ENCODE measurements around the gene PHF3. TPM values are rescaled to one million over a fixed set of nuclear protein-coding genes. Genes with fewer than 3 reads are reported as not detected.

The PHF3 gene, protein sequence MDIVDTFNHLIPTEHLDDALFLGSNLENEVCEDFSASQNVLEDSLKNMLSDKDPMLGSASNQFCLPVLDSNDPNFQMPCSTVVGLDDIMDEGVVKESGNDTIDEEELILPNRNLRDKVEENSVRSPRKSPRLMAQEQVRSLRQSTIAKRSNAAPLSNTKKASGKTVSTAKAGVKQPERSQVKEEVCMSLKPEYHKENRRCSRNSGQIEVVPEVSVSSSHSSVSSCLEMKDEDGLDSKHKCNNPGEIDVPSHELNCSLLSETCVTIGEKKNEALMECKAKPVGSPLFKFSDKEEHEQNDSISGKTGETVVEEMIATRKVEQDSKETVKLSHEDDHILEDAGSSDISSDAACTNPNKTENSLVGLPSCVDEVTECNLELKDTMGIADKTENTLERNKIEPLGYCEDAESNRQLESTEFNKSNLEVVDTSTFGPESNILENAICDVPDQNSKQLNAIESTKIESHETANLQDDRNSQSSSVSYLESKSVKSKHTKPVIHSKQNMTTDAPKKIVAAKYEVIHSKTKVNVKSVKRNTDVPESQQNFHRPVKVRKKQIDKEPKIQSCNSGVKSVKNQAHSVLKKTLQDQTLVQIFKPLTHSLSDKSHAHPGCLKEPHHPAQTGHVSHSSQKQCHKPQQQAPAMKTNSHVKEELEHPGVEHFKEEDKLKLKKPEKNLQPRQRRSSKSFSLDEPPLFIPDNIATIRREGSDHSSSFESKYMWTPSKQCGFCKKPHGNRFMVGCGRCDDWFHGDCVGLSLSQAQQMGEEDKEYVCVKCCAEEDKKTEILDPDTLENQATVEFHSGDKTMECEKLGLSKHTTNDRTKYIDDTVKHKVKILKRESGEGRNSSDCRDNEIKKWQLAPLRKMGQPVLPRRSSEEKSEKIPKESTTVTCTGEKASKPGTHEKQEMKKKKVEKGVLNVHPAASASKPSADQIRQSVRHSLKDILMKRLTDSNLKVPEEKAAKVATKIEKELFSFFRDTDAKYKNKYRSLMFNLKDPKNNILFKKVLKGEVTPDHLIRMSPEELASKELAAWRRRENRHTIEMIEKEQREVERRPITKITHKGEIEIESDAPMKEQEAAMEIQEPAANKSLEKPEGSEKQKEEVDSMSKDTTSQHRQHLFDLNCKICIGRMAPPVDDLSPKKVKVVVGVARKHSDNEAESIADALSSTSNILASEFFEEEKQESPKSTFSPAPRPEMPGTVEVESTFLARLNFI (N-terminal part only)
- 100 to 1,000 TPM in 2 of 5 donors, 10 to 100 TPM in 3; 52.5 to 101 (median 67.4) TPM for total RNA-seq
- 10 to 100 TPM in 1 of 3 donors, 1 to 10 TPM in 2; 6.8 to 16.2 (median 8.3) TPM for polyA plus RNA-seq
- long read RNA-seq, donor 1 = 0 reads
- long read RNA-seq, donor 2, partial matches to known transcripts = 25 of 26 reads
- long read RNA-seq, donor 2, other reads (novel, unspliced or antisense) = 0 of 26 reads
- long read RNA-seq, donor 3, partial matches to known transcripts = 11 of 11 reads
- long read RNA-seq, donor 3, other reads (novel, unspliced or antisense) = 0 of 11 reads
- long read RNA-seq, donor 4 = 0 reads
- long read RNA-seq, donor 5, partial matches to known transcripts = 17 of 17 reads
- long read RNA-seq, donor 5, other reads (novel, unspliced or antisense) = 0 of 17 reads
- long read RNA-seq, donor 6, partial matches to known transcripts = 27 of 27 reads
- long read RNA-seq, donor 6, other reads (novel, unspliced or antisense) = 0 of 27 reads
- long read RNA-seq, donor 7, partial matches to known transcripts = 5 of 5 reads
- long read RNA-seq, donor 7, other reads (novel, unspliced or antisense) = 0 of 5 reads
- long read RNA-seq, donor 8, partial matches to known transcripts = 5 of 6 reads
- long read RNA-seq, donor 8, other reads (novel, unspliced or antisense) = 0 of 6 reads
- long read RNA-seq, donor 9, partial matches to known transcripts = 27 of 27 reads
- long read RNA-seq, donor 9, other reads (novel, unspliced or antisense) = 0 of 27 reads
- long read RNA-seq, donor 10 = 0 reads

DNA sequence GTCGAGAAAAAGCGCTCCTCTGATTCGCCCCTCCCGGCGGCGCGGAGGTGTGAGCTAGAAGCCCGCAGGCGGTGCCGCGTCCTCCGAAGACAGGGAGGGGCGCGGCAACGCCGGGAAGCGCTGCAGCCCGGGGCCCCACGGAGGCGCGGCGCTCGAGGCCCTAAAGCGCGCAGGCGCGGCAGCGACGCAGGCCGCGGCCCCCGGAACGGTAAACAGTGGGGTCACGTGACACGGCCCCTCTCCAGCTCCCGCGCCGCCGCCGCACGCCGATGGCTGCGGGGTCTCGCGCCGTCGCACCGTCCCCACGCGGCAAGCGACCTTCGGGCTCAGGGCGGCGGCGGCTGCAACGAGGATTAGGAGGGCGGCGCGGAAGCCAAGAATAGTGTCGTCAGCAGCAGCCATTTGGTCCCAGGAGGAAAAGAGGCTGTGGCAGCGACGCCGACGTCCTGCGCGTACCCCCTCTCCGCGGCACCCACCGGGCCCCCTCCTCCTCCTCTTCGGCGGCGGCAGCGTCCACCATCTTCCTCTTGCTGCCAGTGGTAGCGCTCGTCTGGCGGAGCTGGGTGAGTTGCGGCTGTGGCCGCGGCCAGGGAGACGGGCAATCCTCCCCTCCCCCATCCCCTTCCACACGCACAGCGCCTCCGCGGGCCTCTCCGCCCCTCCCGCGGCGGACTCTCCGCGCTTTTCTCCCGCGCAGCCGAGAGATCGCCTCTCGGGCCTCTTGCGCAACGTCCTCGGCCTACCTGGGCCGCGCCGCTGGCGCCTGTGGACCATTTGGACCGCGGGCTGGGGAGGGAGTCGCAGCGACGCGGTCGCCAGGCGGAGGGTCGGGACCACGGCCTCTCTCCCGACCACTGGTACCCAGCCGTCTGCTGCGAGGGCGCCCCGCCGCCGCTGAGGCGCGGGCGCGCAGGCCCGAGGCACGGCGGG, at the start of gene PHF3:
Gene PHF3, plus strand, starts transcription at position 215 of the 930 bp plus-strand sequence. CDS start 10,750 bp downstream, outside the sequence.
- WGBS, 5 donors = 0 to 1% (median 0%) methylated on average over 17 to 126 of the region's 126 CpGs
- H3K9me3 ChIP-seq = no peaks in the 10 kb centered on the region
- peak within 1 kb of the TSS; percentile 80 to 89 (median 84) for H3K4me3 ChIP-seq
- peak; percentile 92 to 98 for DNase-seq
- no peaks in the 10 kb centered on the region for H3K36me3 ChIP-seq
- H3K27ac ChIP-seq = peak within 1 kb of the TSS; percentile 92 to 98 (median 95)
- H3K4me1 ChIP-seq = peaks cover 31 to 50% (median 40%) of the 10 kb centered on the region in 4 donors
- intact Hi-C loops (cut with DNase I; ENCODE audit: low total_unique reads) = no loop called here
- H3K27me3 ChIP-seq = no peaks in the 10 kb centered on the region
- TF ChIP-seq EP300 (IDR thresholded peaks at IDR 0.05) (no peak), POLR2AphosphoS5 (IDR thresholded peaks at IDR 0.05) (peak; percentile 39 to 56 (median 42))

DNA sequence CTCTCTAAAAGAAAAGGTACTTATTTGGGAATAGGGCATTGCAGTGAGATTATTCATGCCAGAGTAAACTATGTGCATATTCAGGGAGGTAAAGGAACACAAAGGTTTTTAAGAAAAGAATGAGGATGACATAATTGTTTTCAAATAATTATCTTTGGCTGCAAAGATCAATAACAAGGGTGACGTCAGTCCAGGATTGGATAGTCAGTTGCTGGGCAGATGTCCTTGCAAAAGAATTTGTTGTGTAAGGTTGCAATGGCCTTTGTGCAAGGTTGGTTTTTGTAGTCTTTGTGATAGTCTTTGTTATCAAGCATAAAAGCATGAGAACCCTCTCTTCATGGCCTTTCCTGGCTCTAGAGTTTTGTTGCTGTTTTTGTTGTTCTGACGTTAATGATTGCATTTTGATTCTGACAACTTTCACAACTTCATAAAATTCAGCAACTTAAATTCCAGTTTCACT, 45.6 kb upstream of the PHF3 start:
- Histone ChIP-seq H3K4me3 (no peak overlapping the region), H3K36me3 (no peaks in the 10 kb centered on the region), H3K9me3 (no peaks in the 10 kb centered on the region), H3K4me1 (no peaks in the 10 kb centered on the region), H3K27ac (no peak overlapping the region), H3K27me3 (no peaks in the 10 kb centered on the region)
- DNase-seq = no peak
- intact Hi-C loops (cut with DNase I; ENCODE audit: low total_unique reads) = no loop called here
- TF ChIP-seq POLR2AphosphoS5 (IDR thresholded peaks at IDR 0.05) (no peak), POLR2A (IDR thresholded peaks at IDR 0.05) (no peak), EP300 (IDR thresholded peaks at IDR 0.05) (no peak)
- TF ChIP-seq, protein P1, sequence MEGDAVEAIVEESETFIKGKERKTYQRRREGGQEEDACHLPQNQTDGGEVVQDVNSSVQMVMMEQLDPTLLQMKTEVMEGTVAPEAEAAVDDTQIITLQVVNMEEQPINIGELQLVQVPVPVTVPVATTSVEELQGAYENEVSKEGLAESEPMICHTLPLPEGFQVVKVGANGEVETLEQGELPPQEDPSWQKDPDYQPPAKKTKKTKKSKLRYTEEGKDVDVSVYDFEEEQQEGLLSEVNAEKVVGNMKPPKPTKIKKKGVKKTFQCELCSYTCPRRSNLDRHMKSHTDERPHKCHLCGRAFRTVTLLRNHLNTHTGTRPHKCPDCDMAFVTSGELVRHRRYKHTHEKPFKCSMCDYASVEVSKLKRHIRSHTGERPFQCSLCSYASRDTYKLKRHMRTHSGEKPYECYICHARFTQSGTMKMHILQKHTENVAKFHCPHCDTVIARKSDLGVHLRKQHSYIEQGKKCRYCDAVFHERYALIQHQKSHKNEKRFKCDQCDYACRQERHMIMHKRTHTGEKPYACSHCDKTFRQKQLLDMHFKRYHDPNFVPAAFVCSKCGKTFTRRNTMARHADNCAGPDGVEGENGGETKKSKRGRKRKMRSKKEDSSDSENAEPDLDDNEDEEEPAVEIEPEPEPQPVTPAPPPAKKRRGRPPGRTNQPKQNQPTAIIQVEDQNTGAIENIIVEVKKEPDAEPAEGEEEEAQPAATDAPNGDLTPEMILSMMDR (IDR thresholded peaks at IDR 0.05) = no peak
- 70 to 83% (median 77%) methylated on average over 2 of the region's 2 CpGs for WGBS, 5 donors

DNA sequence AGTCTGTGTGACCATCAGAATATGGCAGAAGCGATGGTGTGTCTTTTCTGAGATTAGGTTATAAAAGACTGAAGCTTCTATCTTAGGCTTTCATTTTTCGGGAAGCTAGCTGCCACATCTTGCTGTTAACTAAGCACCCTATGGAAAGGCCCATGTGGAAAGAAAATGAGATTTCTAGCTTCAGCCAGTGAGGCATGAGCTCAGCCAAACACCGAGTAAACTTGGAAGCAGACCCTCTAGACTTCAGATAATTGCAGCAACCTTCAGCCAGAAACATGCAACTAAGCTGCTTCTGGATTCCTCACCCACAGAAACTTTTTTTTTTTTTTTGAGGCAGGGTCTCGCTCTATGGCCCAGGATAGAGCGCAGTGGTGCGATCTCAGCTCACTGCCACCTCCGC, 42.7 kb upstream of the PHF3 start:
- Histone ChIP-seq H3K9me3 (no peaks in the 10 kb centered on the region), H3K36me3 (no peaks in the 10 kb centered on the region), H3K27me3 (no peaks in the 10 kb centered on the region), H3K4me1 (peaks cover 0 to 5% (median 2%) of the 10 kb centered on the region in 4 donors), H3K27ac (no peak overlapping the region), H3K4me3 (no peak overlapping the region)
- WGBS, 5 donors = 86 to 95% (median 95%) methylated on average over 7 of the region's 7 CpGs
- intact Hi-C loops (cut with DNase I; ENCODE audit: low total_unique reads) = no loop called here
- DNase-seq = no peak
- TF ChIP-seq POLR2AphosphoS5 (IDR thresholded peaks at IDR 0.05) = no peak
- no peak for TF ChIP-seq POLR2A (IDR thresholded peaks at IDR 0.05)
- TF ChIP-seq EP300 (IDR thresholded peaks at IDR 0.05) = no peak
- TF ChIP-seq, protein P1 (IDR thresholded peaks at IDR 0.05) = no peak
